ENCODE results near the gene PCDHB12. TPM values are rescaled to one million over a fixed set of nuclear protein-coding genes. Genes with fewer than 3 reads are reported as not detected.

The PCDHB12 gene
- total and polyA plus RNA-seq, 8 donors = 0.46 to 2.5 (median 1.4) TPM

DNA sequence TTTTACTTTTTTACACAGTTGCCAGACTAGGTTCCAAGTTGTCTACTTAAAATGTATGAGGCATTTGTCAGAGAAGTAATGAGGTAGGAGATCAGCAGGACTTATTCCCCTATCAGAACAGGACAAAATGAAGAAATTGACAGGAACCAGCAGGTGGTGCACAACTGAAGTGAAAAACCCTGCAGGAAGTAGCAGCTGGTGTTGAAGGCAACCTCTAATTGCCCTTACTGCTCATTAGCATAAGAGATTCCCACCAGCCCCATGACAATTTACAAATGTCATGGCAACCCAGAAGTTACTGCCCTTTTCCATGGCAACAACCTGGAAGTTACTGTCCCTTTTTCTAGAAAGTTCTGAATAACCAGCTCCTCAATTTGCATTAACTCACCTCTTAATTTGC lies 42.1 kb downstream of the PCDHB12 start:
- no peak overlapping the region for H3K4me3 ChIP-seq
- H3K9me3 ChIP-seq = peaks cover 0 to 7% (median 0%) of the 10 kb centered on the region in 4 donors
- H3K36me3 ChIP-seq = no peaks in the 10 kb centered on the region
- no peak overlapping the region for H3K27ac ChIP-seq
- H3K4me1 ChIP-seq = no peaks in the 10 kb centered on the region
- H3K27me3 ChIP-seq = no peaks in the 10 kb centered on the region
- intact Hi-C loops (cut with DNase I) = no loop called here
- no peak for FAIRE-seq
- DNase-seq = no peak
- ATAC-seq = no peak
- no peak for TF ChIP-seq CTCF (IDR thresholded peaks at IDR 0.05)

GRCh38 chr5:141258464-141258863 lies 49.9 kb downstream of the PCDHB12 start:
- peak; percentile 5 for FAIRE-seq
- no peak overlapping the region for H3K27ac ChIP-seq
- no peak for DNase-seq
- H3K9me3 ChIP-seq = peaks cover 0 to 13% (median 8%) of the 10 kb centered on the region in 4 donors
- H3K27me3 ChIP-seq = no peaks in the 10 kb centered on the region
- H3K4me3 ChIP-seq = no peak overlapping the region
- no peaks in the 10 kb centered on the region for H3K4me1 ChIP-seq
- H3K36me3 ChIP-seq = no peaks in the 10 kb centered on the region
- intact Hi-C loops (cut with DNase I) = no loop called here
- TF ChIP-seq CTCF (IDR thresholded peaks at IDR 0.05) = no peak
- no peak for ATAC-seq

DNA sequence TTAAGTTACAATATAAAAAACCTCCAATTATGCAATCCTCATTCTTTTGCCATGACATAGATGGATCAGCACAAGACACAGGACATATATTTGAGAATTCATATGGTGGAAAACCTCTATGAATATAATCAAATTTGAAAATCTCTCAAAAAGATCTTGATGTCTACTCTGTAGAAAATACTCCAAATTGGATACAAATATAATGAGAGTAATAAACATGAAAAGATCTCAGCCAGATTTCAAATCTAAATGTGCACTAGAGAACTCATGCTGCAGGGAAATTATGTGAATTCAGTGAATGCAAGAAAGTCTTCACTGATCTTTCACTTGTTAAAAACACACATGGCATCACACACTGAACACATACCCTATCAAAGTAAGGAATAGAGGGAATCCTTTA lies 50.4 kb downstream of the PCDHB12 start:
- ATAC-seq (no peak), FAIRE-seq (no peak), DNase-seq (no peak)
- Histone ChIP-seq H3K36me3 (no peaks in the 10 kb centered on the region), H3K9me3 (peaks cover 0 to 13% (median 9%) of the 10 kb centered on the region in 4 donors), H3K4me3 (no peak overlapping the region), H3K27me3 (no peaks in the 10 kb centered on the region), H3K4me1 (no peaks in the 10 kb centered on the region), H3K27ac (no peak overlapping the region)
- intact Hi-C loops (cut with DNase I) = no loop called here
- no peak for TF ChIP-seq CTCF (IDR thresholded peaks at IDR 0.05)

GRCh38 chr5:141260458-141261237 lies 52.1 kb downstream of the PCDHB12 start:
- H3K27ac ChIP-seq = no peak overlapping the region
- H3K4me1 ChIP-seq = no peaks in the 10 kb centered on the region
- no peak for ATAC-seq
- H3K4me3 ChIP-seq = no peak overlapping the region
- H3K36me3 ChIP-seq = no peaks in the 10 kb centered on the region
- H3K9me3 ChIP-seq = peaks cover 0 to 18% (median 8%) of the 10 kb centered on the region in 4 donors
- WGBS, 2 donors = 70 to 76% methylated on average over 5 of the region's 5 CpGs
- intact Hi-C loops (cut with DNase I) = no loop called here
- TF ChIP-seq CTCF (IDR thresholded peaks at IDR 0.05) = no peak
- H3K27me3 ChIP-seq = no peaks in the 10 kb centered on the region
- no peak for FAIRE-seq
- no peak for DNase-seq

DNA sequence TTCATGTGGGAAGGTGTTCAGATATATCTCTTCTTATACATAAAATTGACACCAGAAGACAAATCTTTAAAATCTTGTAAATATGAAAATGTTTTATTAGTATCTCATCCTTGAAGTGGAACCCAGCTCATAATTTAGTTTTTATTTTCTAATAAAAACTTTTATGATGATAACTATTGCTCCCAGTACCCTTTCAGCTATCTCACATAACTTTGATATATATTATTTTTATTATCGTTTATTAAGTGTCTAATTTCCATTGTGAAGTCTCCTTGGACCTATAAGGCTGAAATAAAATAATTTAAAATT lies 52.7 kb downstream of the PCDHB12 start:
- peaks cover 0 to 24% (median 8%) of the 10 kb centered on the region in 4 donors for H3K9me3 ChIP-seq
- intact Hi-C loops (cut with DNase I) = no loop called here
- WGBS, 2 donors = 72 to 77% methylated on average over 1 of the region's 1 CpG

More for the DNA sequence above, 52.7 kb downstream of the PCDHB12 start:
- Histone ChIP-seq H3K4me3 (no peak overlapping the region), H3K27ac (no peak overlapping the region), H3K36me3 (no peaks in the 10 kb centered on the region), H3K27me3 (no peaks in the 10 kb centered on the region), H3K4me1 (no peaks in the 10 kb centered on the region)
- ATAC-seq = no peak
- FAIRE-seq = no peak
- no peak for TF ChIP-seq CTCF (IDR thresholded peaks at IDR 0.05)
- no peak for DNase-seq

Other genes starting within 250 kb of the PCDHB12 start
Only the 30 nearest of the 37 such genes appear.
- under 1 TPM; 0.09 to 0.35 (median 0.14) TPM for gene PCDHB1, start 157.3 kb upstream of the PCDHB12 start, total RNA-seq
- gene PCDHB1, start 157.3 kb upstream of the PCDHB12 start, polyA plus RNA-seq = under 1 TPM; 0.02 to 0.08 TPM
- gene PCDHB2, start 114.1 kb upstream of the PCDHB12 start, total RNA-seq = 1 to 10 TPM in 2 of 6 donors, under 1 TPM in 4; 0.56 to 2.2 (median 0.62) TPM
- under 1 TPM; 0.23 to 0.70 TPM for gene PCDHB2, start 114.1 kb upstream of the PCDHB12 start, polyA plus RNA-seq
- gene PCDHB3, start 108.2 kb upstream of the PCDHB12 start, total RNA-seq = 1 to 10 TPM in 3 of 6 donors, under 1 TPM in 3; 0.41 to 2.2 (median 1.0) TPM
- 1 to 10 TPM in 1 of 2 donors, under 1 TPM in 1; 0.42 to 1.4 TPM for gene PCDHB3, start 108.2 kb upstream of the PCDHB12 start, polyA plus RNA-seq
- gene PCDHB4, start 86.9 kb upstream of the PCDHB12 start, total RNA-seq = 1 to 10 TPM; 3.3 to 7.2 (median 4.5) TPM
- gene PCDHB4, start 86.9 kb upstream of the PCDHB12 start, polyA plus RNA-seq = 1 to 10 TPM; 1.2 to 5.1 TPM
- gene PCDHB5, start 73.5 kb upstream of the PCDHB12 start, total RNA-seq = 1 to 10 TPM; 2.4 to 6.7 (median 4.6) TPM
- gene PCDHB5, start 73.5 kb upstream of the PCDHB12 start, polyA plus RNA-seq = 1 to 10 TPM; 2.3 to 3.6 TPM
- gene PCDHB6, start 58.7 kb upstream of the PCDHB12 start, total RNA-seq = under 1 TPM; 0.31 to 0.55 (median 0.45) TPM
- gene PCDHB6, start 58.7 kb upstream of the PCDHB12 start, polyA plus RNA-seq = under 1 TPM; 0.46 to 0.52 TPM
- under 1 TPM; 0.23 to 0.70 (median 0.45) TPM for gene PCDHB7, start 36.1 kb upstream of the PCDHB12 start, total RNA-seq
- gene PCDHB7, start 36.1 kb upstream of the PCDHB12 start, polyA plus RNA-seq = under 1 TPM; 0.15 to 0.49 TPM
- gene PCDHB8, start 30.9 kb upstream of the PCDHB12 start, total RNA-seq = 1 to 10 TPM in 5 of 6 donors, under 1 TPM in 1; 0.43 to 2.9 (median 2.4) TPM
- under 1 TPM; 0.46 to 0.49 TPM for gene PCDHB8, start 30.9 kb upstream of the PCDHB12 start, polyA plus RNA-seq
- gene PCDHB16, start 26.3 kb upstream of the PCDHB12 start, total RNA-seq = 1 to 10 TPM in 5 of 6 donors, under 1 TPM in 1; 0.98 to 2.5 (median 1.8) TPM
- 1 to 10 TPM in 1 of 2 donors, under 1 TPM in 1; 0.87 to 1.5 TPM for gene PCDHB16, start 26.3 kb upstream of the PCDHB12 start, polyA plus RNA-seq
- 1 to 10 TPM in 1 of 6 donors, under 1 TPM in 5; 0.35 to 1.1 (median 0.51) TPM for gene PCDHB9, start 21.6 kb upstream of the PCDHB12 start, total RNA-seq
- gene PCDHB9, start 21.6 kb upstream of the PCDHB12 start, polyA plus RNA-seq = 1 to 10 TPM in 1 of 2 donors, under 1 TPM in 1; 0.76 to 1.2 TPM
- gene PCDHB10, start 16.4 kb upstream of the PCDHB12 start, total RNA-seq = 1 to 10 TPM in 1 of 6 donors, under 1 TPM in 5; 0.49 to 1.5 (median 0.63) TPM
- 1 to 10 TPM in 1 of 2 donors, under 1 TPM in 1; 0.30 to 1.4 TPM for gene PCDHB10, start 16.4 kb upstream of the PCDHB12 start, polyA plus RNA-seq
- gene PCDHB11, start 9.1 kb upstream of the PCDHB12 start, total RNA-seq = 1 to 10 TPM; 2.1 to 9.0 (median 4.9) TPM
- gene PCDHB11, start 9.1 kb upstream of the PCDHB12 start, polyA plus RNA-seq = 1 to 10 TPM in 1 of 2 donors, under 1 TPM in 1; 0.72 to 2.3 TPM
- gene PCDHB13, start 5.2 kb downstream of the PCDHB12 start, total RNA-seq = 1 to 10 TPM; 2.4 to 3.3 (median 3.0) TPM
- 1 to 10 TPM; 1.2 to 1.9 TPM for gene PCDHB13, start 5.2 kb downstream of the PCDHB12 start, polyA plus RNA-seq
- gene PCDHB14, start 14.6 kb downstream of the PCDHB12 start, total RNA-seq = 1 to 10 TPM; 1.9 to 2.7 (median 2.1) TPM
- 1 to 10 TPM; 2.8 to 2.9 TPM for gene PCDHB14, start 14.6 kb downstream of the PCDHB12 start, polyA plus RNA-seq
- 1 to 10 TPM; 1.7 to 2.6 (median 2.4) TPM for gene PCDHB15, start 36.7 kb downstream of the PCDHB12 start, total RNA-seq
- gene PCDHB15, start 36.7 kb downstream of the PCDHB12 start, polyA plus RNA-seq = 1 to 10 TPM; 1.8 to 2.8 TPM
- under 1 TPM in 5 of 6 donors, not detected in 1; 0.14 to 0.69 (median 0.19) TPM for gene SLC25A2, start 95.3 kb downstream of the PCDHB12 start, total RNA-seq
- under 1 TPM in 1 of 2 donors, not detected in 1; 0.30 TPM for gene SLC25A2, start 95.3 kb downstream of the PCDHB12 start, polyA plus RNA-seq
- gene TAF7, start 112.1 kb downstream of the PCDHB12 start, total RNA-seq = 10 to 100 TPM; 17.7 to 40.2 (median 22.7) TPM
- gene TAF7, start 112.1 kb downstream of the PCDHB12 start, polyA plus RNA-seq = 10 to 100 TPM; 16.6 to 47.4 TPM
- gene PCDHGA1, start 121.8 kb downstream of the PCDHB12 start, total RNA-seq = under 1 TPM; 0.22 to 0.67 (median 0.40) TPM
- gene PCDHGA1, start 121.8 kb downstream of the PCDHB12 start, polyA plus RNA-seq = under 1 TPM; 0.19 to 0.33 TPM
- gene PCDHGA2, start 130.0 kb downstream of the PCDHB12 start, total RNA-seq = 1 to 10 TPM in 5 of 6 donors, under 1 TPM in 1; 0.75 to 2.1 (median 1.5) TPM
- gene PCDHGA2, start 130.0 kb downstream of the PCDHB12 start, polyA plus RNA-seq = under 1 TPM; 0.46 to 0.94 TPM
- 1 to 10 TPM in 5 of 6 donors, under 1 TPM in 1; 0.98 to 2.4 (median 1.7) TPM for gene PCDHGA3, start 135.1 kb downstream of the PCDHB12 start, total RNA-seq
- under 1 TPM; 0.52 to 0.87 TPM for gene PCDHGA3, start 135.1 kb downstream of the PCDHB12 start, polyA plus RNA-seq
- 1 to 10 TPM; 1.5 to 3.2 (median 1.9) TPM for gene PCDHGB1, start 141.4 kb downstream of the PCDHB12 start, total RNA-seq
- 1 to 10 TPM in 1 of 2 donors, under 1 TPM in 1; 0.31 to 1.1 TPM for gene PCDHGB1, start 141.4 kb downstream of the PCDHB12 start, polyA plus RNA-seq
- 1 to 10 TPM; 1.8 to 2.9 (median 2.2) TPM for gene PCDHGA4, start 146.3 kb downstream of the PCDHB12 start, total RNA-seq
- gene PCDHGA4, start 146.3 kb downstream of the PCDHB12 start, polyA plus RNA-seq = 1 to 10 TPM in 1 of 2 donors, under 1 TPM in 1; 0.61 to 1.0 TPM
- gene PCDHGB2, start 151.3 kb downstream of the PCDHB12 start, total RNA-seq = 1 to 10 TPM; 1.8 to 2.8 (median 2.2) TPM
- 1 to 10 TPM in 1 of 2 donors, under 1 TPM in 1; 0.63 to 1.1 TPM for gene PCDHGB2, start 151.3 kb downstream of the PCDHB12 start, polyA plus RNA-seq
- gene PCDHGA5, start 155.4 kb downstream of the PCDHB12 start, total RNA-seq = 1 to 10 TPM; 1.2 to 2.1 (median 1.6) TPM
- 1 to 10 TPM in 1 of 2 donors, under 1 TPM in 1; 0.40 to 1.1 TPM for gene PCDHGA5, start 155.4 kb downstream of the PCDHB12 start, polyA plus RNA-seq
- gene PCDHGB3, start 161.5 kb downstream of the PCDHB12 start, total RNA-seq = 1 to 10 TPM; 1.7 to 3.0 (median 2.3) TPM
- under 1 TPM; 0.59 to 0.99 TPM for gene PCDHGB3, start 161.5 kb downstream of the PCDHB12 start, polyA plus RNA-seq
- 1 to 10 TPM; 1.4 to 3.1 (median 2.0) TPM for gene PCDHGA6, start 165.2 kb downstream of the PCDHB12 start, total RNA-seq
- 1 to 10 TPM; 1.1 to 1.4 TPM for gene PCDHGA6, start 165.2 kb downstream of the PCDHB12 start, polyA plus RNA-seq
- gene PCDHGA7, start 174.0 kb downstream of the PCDHB12 start, total RNA-seq = 1 to 10 TPM; 1.2 to 2.0 (median 1.7) TPM
- gene PCDHGA7, start 174.0 kb downstream of the PCDHB12 start, polyA plus RNA-seq = 1 to 10 TPM in 1 of 2 donors, under 1 TPM in 1; 0.92 to 1.3 TPM
- 1 to 10 TPM; 1.5 to 3.1 (median 1.9) TPM for gene PCDHGB4, start 179.0 kb downstream of the PCDHB12 start, total RNA-seq
- gene PCDHGB4, start 179.0 kb downstream of the PCDHB12 start, polyA plus RNA-seq = under 1 TPM; 0.56 to 0.65 TPM
- gene PCDHGA8, start 183.9 kb downstream of the PCDHB12 start, total RNA-seq = 1 to 10 TPM in 2 of 6 donors, under 1 TPM in 4; 0.72 to 1.1 (median 0.91) TPM
- under 1 TPM; 0.12 to 0.49 TPM for gene PCDHGA8, start 183.9 kb downstream of the PCDHB12 start, polyA plus RNA-seq
- gene PCDHGB5, start 189.2 kb downstream of the PCDHB12 start, total RNA-seq = 1 to 10 TPM; 4.0 to 7.9 (median 5.4) TPM
- 1 to 10 TPM; 1.1 to 1.4 TPM for gene PCDHGB5, start 189.2 kb downstream of the PCDHB12 start, polyA plus RNA-seq

Measured in pancreas (tissue), 10 donors.